NCI-H2029 (cell line): ENCODE results near the gene ATPAF1.

Source experiments
- DNase-seq: peaks from one replicate; lab custom pipeline; 2025; lab: John Stamatoyannopoulos, UW

The ATPAF1 gene

GRCh38 chr1:46650491-46650890, 17.7 kb downstream of the ATPAF1 start:
- no peak for DNase-seq

DNA sequence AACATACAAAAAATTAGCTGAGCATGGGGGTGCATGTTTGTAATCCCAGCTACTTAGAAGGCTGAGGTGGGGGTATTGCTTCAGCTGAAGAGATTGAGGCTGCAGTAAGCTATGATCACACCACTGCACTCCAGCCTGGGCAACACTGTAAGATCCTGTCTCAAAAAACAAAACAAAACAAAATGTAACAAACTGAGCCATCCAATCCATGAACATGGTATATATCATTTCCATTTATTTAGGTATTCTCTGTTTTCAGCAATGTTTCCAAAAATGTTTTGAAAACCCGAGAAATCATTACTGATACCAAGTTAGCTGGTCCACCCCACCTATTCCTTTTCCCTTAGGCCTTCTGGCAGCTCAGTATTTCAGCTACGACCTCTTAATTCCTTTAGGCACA, 18.4 kb downstream of the ATPAF1 start:
- DNase-seq: no peak

- no peak for DNase-seq
These were observed 20.6 kb downstream of the ATPAF1 start for GRCh38 chr1:46647611-46648010.

GRCh38 chr1:46646844-46647243, 21.3 kb downstream of the ATPAF1 start:
- DNase-seq: no peak

DNA sequence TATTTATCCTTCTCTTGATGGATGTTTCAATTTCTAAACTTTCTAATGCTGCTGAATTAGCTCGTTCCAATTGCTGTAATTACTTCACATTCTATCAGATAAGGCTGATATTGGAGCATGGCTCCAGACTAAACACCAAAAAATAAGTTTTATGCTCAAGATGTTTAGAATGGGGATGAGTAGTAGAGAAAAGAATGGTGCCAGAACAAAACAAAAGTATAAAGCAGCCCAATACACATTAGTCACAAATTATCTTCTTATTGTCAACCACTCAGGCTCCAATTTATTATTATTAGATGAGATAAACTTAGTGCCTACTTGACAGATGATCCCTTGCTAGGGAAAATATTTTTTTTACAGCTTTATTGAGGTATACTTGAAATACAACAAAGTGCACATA, 21.8 kb downstream of the ATPAF1 start:
- no peak for DNase-seq

GRCh38 chr1:46645815-46646214, 22.3 kb downstream of the ATPAF1 start:
- DNase-seq: no peak

DNA sequence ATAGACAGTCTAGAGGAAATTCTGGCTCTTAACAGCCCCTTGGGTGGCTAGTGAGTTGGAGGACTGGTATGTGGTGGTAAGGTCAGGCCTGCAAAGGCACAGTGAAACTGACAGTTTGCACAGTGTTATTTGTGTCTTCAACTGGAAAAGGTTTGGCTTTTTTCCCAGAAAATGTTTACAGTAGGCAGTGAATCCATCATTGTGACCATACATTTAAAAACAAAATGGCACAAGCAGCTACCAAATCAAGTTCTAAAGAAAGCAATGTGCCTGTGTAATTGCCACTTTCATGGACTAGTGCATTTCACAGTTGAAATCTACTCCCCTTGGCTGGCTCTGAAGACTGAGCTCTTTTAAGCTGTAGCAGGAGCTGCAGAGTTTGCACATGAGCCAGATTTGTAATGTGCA, 24.8 kb downstream of the ATPAF1 start:
- DNase-seq: peak; percentile 92

DNA sequence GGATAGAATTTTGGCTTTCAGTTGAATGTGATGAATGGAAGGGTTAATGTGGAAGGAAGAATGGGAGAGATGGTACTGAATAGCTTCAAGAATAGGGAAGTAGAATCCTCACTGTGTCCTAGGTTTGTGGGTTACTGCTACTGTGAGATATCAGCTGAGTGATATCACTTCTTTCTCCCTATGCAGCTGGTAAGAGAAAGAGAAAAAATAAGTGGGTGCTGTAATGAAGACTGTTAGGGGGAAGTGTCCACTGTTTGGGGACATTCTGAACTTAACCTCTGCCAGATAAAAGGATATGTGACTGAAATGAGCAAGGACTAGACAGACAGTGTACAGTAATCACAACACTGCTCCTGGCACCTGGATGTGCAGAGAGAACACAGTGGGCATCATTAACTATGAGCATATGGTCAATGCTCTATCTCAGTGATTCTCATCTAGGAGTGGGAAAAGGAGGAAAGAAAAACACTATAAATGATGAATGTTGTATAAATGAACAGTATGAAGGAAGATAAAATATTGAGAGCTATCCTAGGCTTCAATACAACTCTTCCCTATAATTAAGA, 26.0 kb downstream of the ATPAF1 start:
- no peak for DNase-seq

DNA sequence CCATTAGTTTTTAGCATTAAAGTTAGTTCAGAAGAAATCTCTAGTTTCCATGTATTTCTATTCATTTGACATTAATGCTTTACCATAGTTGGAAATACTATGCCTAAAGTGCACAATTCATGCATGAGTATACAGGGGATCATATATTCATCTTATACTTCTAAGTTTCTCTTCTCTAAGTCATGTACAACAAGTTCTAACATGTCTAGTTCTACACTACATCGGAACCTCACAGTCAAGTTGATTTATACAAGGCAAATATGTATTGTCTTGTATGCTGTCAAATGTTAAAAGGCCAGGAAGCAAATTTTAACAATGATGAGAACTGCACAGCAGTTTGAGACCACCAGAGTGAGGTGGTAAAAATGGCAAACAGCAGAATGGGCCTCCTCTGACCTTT, 28.6 kb downstream of the ATPAF1 start:
- DNase-seq: no peak

DNA sequence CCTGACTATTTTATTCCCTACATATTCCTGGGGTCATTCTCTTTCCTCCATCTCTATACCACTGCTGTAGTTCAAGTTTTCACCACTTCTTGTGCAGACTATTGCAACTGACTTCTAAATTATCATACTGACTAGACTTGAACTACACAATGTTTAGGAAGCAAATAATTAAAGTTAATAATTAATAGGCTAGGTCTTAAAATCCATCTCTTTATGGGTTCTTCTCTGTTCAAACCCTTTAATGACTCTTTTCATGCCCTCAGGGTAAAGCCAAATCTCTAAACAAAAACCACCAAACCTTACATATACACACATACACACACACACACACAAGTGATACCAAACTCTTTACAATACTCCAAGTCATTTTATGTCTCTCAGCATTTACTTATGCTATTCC, 29.2 kb downstream of the ATPAF1 start:
- DNase-seq: no peak

DNA sequence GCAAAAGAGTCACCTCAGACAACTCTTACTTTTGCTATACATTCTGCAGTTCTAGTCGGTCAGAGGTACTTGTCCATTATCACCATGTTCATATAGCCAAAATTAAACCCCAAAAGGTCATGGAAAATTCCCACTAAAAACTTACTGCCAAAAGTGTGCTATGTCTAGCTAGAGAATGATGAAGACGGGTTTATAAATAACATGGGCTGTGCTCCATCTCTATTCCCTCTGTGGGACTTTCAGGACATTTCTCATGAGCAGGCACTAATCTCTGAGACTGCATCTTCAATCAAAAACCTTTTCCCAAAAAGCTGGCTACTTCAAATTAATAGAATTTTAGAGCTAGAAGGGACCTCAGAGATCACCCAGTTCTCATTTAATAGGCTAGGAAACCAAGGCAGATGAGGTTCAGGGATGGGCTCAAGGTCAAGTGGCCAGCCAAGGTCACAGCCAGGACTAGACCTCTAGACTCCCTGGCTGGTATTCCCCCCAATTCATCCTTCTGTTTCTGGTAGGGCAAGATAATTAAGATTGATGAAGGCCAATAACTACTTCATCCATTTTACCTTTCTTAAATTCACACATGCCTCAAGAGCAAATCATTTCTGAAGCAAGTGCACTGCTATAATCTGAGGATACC, 30.6 kb downstream of the ATPAF1 start:
- no peak for DNase-seq

GRCh38 chr1:46635205-46635604, 33.0 kb downstream of the ATPAF1 start:
- DNase-seq: no peak

DNA sequence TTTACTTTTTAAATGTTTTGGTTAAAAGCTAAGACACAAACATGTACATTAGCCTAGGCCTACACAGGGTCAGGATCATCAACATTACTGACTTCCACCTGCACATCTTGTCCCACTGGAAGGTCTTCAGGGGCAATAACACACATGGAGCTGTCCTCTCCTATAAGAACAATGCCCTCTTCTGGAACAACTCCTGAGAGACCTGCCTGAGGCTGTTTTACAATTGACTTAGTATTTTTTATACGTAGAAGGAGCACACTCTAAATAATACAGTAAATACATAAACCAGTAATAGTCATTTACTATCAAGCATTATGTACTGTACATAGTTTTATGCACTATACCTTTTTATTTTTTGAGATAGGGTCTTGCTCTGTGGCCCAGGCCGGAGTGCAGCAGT, 37.4 kb downstream of the ATPAF1 start:
- no peak for DNase-seq

DNA sequence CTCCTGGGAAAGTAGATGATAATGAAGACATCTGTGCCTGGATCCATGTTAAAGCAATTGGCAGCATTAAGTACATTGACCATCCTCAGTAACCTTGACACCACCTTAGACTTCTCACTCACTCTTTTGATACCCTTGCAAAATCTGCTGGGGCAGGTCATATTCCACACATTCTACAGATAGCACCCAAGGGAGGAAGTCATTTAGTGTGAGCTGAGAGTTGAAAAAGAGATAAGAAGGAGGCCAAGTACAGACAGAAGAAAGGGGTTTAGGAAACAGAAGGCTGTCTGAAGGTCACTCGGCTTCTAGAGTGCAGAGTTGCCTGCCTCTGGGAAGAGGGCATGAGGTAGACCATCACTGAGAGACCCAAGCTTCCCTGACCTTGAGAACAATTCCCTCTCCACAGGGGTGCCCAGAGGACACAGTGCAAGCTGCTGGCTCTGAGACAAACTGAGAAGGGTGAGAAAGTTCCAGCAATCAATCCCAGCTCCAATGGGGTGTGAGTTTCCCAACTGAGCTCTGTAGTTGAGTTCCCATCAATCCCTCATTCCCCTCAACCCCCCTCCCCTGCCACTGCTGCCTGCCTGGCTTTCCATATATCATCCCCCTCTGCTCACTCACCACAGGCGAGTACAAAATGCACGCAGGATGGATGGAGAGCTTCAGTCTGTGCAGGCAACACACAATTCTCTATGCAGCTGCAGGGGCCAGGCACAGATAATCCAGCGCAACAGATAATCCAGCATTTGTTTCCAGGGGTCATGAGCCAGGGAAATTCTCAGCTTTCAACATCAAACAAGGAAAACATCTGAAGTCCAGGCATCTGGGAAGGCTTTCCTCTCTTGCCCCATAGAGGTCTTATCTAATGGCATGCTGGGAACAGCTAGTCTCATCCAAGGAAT, 44.2 kb downstream of the ATPAF1 start:
- DNase-seq: no peak

DNA sequence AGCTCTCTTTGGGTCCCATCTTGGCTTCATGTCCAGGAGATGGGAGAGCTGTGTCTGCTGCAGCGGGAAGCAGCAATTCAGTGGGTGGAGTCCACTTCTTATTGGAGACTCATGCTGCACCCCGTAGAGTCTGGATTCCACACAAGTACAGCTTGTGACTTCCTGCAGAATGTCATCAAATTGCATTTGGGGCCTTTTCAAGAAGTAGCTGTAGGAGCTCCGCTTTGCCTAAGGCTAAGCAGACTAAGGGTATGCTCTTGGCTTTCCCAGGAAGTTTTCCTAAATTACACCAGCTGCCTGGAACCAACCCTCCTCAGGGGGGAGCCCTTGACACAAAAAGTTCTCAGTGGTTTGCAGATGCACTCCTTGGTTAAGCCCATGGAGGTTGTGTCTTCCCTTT, 45.8 kb downstream of the ATPAF1 start:
- DNase-seq: peak; percentile 67

- no peak for DNase-seq
These were observed 46.2 kb downstream of the ATPAF1 start for GRCh38 chr1:46621930-46622329.

GRCh38 chr1:46619656-46620258, 48.4 kb downstream of the ATPAF1 start:
- no peak for DNase-seq

GRCh38 chr1:46618754-46619415, 49.3 kb downstream of the ATPAF1 start:
- DNase-seq: no peak

- no peak for DNase-seq
These were observed 50.3 kb downstream of the ATPAF1 start for GRCh38 chr1:46617833-46618232.

- DNase-seq: no peak
These were observed 50.9 kb downstream of the ATPAF1 start for GRCh38 chr1:46617108-46617800.

DNA sequence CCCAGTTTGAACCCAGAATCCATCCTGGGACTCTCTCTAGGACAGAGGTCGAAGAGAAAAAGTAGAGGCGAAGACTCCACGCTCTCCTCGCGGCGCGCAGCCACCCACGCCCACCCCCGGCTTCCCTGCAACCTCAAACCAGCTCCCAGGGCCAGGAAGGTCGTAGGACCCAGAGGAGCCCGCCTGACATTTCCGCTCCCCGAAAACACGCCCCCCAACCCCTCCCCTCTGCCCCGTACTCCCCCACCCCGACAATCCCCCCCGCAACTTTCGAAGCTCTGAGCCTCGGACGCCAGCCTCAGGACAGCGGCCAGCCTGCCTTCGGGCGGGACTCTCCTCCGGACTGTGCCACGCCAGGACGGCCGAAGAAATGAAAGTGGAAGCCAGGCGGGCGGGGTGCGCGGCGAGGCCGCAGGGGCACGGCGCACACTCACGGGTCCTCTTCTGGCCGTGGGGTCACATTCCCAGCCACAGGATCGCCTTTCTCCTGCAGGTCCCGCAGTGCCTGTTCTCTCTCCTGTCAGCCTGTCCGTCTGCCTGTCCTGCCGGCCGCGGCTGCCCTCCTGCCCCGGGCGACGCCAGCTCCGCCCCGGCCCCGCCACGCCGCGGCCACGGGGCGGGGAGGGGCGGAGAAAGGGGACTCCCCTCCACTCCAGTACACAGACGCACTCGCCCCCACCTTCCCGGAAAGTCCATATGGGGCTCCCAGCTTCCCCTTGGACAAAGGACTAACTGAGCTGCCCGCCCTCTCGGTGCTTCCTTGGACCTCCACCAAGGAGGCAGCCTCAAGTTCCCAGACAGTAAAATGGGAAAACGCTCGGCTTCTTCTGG, 51.7 kb downstream of the ATPAF1 start, which contains the start of gene MOB3C:
MOB3C (minus strand) TSS at position 535 of the 831 bp plus-strand sequence. CDS start 3,490 bp downstream, outside the sequence.
- peak; percentile 64 for DNase-seq
